Subcutaneous adipose tissue (tissue), 4 donors: Measurements from ENCODE around the gene TAP1. TPM values are rescaled to one million over a fixed set of nuclear protein-coding genes. Genes with fewer than 3 reads are reported as not detected.

Source experiments
- CTCF ChIP-seq: fragments of 450-650 bp; IDR thresholded peaks from one replicate; pipeline ENCODE4 v1.5.1; 2016; ENCODE audit warnings: low read depth, mild to moderate bottlenecking, control low read depth, antibody characterized with exemption, moderate library complexity
- small RNA-seq: library from RNA; depleted of rRNA; stranded (forward); fragments of <200 nt; gene quantifications from one replicate; pipeline ENCODE3, GENCODE V24; 2016
- total RNA-seq, 4 donors: library from RNA; depleted of rRNA; stranded (reverse); fragments of >200 nt; gene quantifications; one replicate each; pipeline ENCODE4 v1.1.0, GENCODE V29; 2016

The TAP1 gene
- total RNA-seq, 4 donors from 2014 or later: 18.3 to 76.9 (median 32.4) TPM

- no peak for TF ChIP-seq CTCF
Observed at GRCh38 chr6:32809171-32809570, 44.3 kb downstream of the TAP1 start.

- TF ChIP-seq CTCF: no peak
Observed at GRCh38 chr6:32807020-32807580, 46.4 kb downstream of the TAP1 start.

GRCh38 chr6:32803416-32803815, 50.1 kb downstream of the TAP1 start:
- TF ChIP-seq CTCF: no peak

- TF ChIP-seq CTCF: no peak
Observed at GRCh38 chr6:32799740-32800139, 53.8 kb downstream of the TAP1 start.

GRCh38 chr6:32799168-32799567, 54.3 kb downstream of the TAP1 start:
- TF ChIP-seq CTCF: no peak

- no peak for TF ChIP-seq CTCF
Observed at GRCh38 chr6:32796848-32797776, 56.4 kb downstream of the TAP1 start.

Small RNA genes lying within 50 kb of the gene (small RNA-seq; reads per million reads assigned to genes)
- gene HLA-Z: not detected

Other genes with a start within 250 kb of the TAP1 start
- gene HLA-DQA1, start 216.3 kb downstream of the TAP1 start, total RNA-seq: 10 to 100 TPM in 2 of 4 donors, 1 to 10 TPM in 2; 6.6 to 18.5 (median 11.4) TPM
- gene HLA-DQB1, start 187.0 kb downstream of the TAP1 start, total RNA-seq: 10 to 100 TPM in 2 of 4 donors, 1 to 10 TPM in 2; 2.8 to 15.8 (median 7.5) TPM
- gene HLA-DQA2, start 112.3 kb downstream of the TAP1 start, total RNA-seq: 1 to 10 TPM in 2 of 4 donors, under 1 TPM in 1, not detected in 1; 0.65 to 4.6 (median 1.7) TPM
- 1 to 10 TPM in 3 of 4 donors, not detected in 1; 1.1 to 4.3 (median 3.4) TPM for gene HLA-DQB2, start 90.2 kb downstream of the TAP1 start, total RNA-seq
- under 1 TPM in 1 of 4 donors, not detected in 3; 0.34 TPM for gene HLA-DOB, start 36.7 kb downstream of the TAP1 start, total RNA-seq
- gene TAP2, start 15.0 kb downstream of the TAP1 start, total RNA-seq: 10 to 100 TPM in 1 of 4 donors, 1 to 10 TPM in 3; 8.4 to 35.8 (median 9.6) TPM
- 10 to 100 TPM; 20.5 to 61.4 (median 49.0) TPM for gene PSMB8, start 9.7 kb downstream of the TAP1 start, total RNA-seq
- 10 to 100 TPM; 21.6 to 49.9 (median 30.7) TPM for gene PSMB9, start 488 bp upstream of the TAP1 start, total RNA-seq
- 100 to 1,000 TPM in 1 of 4 donors, 10 to 100 TPM in 3; 27.7 to 199 (median 36.4) TPM for gene HLA-DMB, start 87.3 kb upstream of the TAP1 start, total RNA-seq
- 100 to 1,000 TPM in 1 of 4 donors, 10 to 100 TPM in 3; 44.7 to 124 (median 69.7) TPM for gene HLA-DMA, start 99.4 kb upstream of the TAP1 start, total RNA-seq
- 100 to 1,000 TPM in 2 of 4 donors, 10 to 100 TPM in 2; 83.0 to 154 (median 96.1) TPM for gene BRD2, start 114.9 kb upstream of the TAP1 start, total RNA-seq
- 10 to 100 TPM in 1 of 4 donors, 1 to 10 TPM in 3; 2.1 to 10.9 (median 6.1) TPM for gene HLA-DOA, start 155.9 kb upstream of the TAP1 start, total RNA-seq
- gene HLA-DPA1, start 219.9 kb upstream of the TAP1 start, total RNA-seq: 100 to 1,000 TPM in 3 of 4 donors, 10 to 100 TPM in 1; 38.2 to 354 (median 131) TPM
- 100 to 1,000 TPM in 1 of 4 donors, 10 to 100 TPM in 3; 43.9 to 256 (median 83.0) TPM for gene HLA-DPB1, start 222.3 kb upstream of the TAP1 start, total RNA-seq